Measurements from ENCODE around the gene GUCA2B.

The GUCA2B gene

GRCh38 chr1:42192106-42192505, 38.9 kb downstream of the GUCA2B start:
- DNase-seq, result no peak

GRCh38 chr1:42195841-42196240, 42.6 kb downstream of the GUCA2B start:
- DNase-seq, result no peak

GRCh38 chr1:42198251-42198650, 45.0 kb downstream of the GUCA2B start:
- no peak for DNase-seq

- DNase-seq, result no peak
These were observed 48.8 kb downstream of the GUCA2B start for GRCh38 chr1:42201986-42202385.
